HepG2 (cell line): ENCODE measurements around the gene PSMD2. TPM values are rescaled to one million over a fixed set of nuclear protein-coding genes. Genes with fewer than 3 reads are reported as not detected.

Experiments
- ATF1 ChIP-seq: IDR thresholded peaks from 2 replicates; pipeline ENCODE4 v1.6.1; 2016; ENCODE audit warnings: mild to moderate bottlenecking, control low read depth
- EHMT2 ChIP-seq: fragments of 200-600 bp; sonication (generic); IDR thresholded peaks from 2 replicates; pipeline ENCODE4 v1.7.0; 2017; ENCODE audit warnings: antibody characterized with exemption, low read depth, low read length, borderline replicate concordance
- HNF4A ChIP-seq: sonication (generic); formaldehyde crosslinking; IDR thresholded peaks from 2 replicates; pipeline ENCODE4 v1.4.0; 2020; ENCODE audit warnings: missing genetic modification reagents
- ZBTB38 ChIP-seq: sonication (generic); formaldehyde crosslinking; IDR thresholded peaks from 2 replicates; pipeline ENCODE4 v1.5.1; 2020; ENCODE audit warnings: mild to moderate bottlenecking, missing genetic modification reagents
- ZFP36 ChIP-seq: fragments of 150-350 bp; IDR thresholded peaks from 2 replicates; pipeline ENCODE4 v1.6.1; 2018; ENCODE audit warnings: borderline replicate concordance, low read length, low read depth; ENCODE audit not compliant: partially characterized antibody
- ZNF343 ChIP-seq: sonication (generic); formaldehyde crosslinking; IDR thresholded peaks from 2 replicates; pipeline ENCODE4 v1.4.0; 2020; ENCODE audit warnings: mild to moderate bottlenecking, missing genetic modification reagents
- ZSCAN12 ChIP-seq: sonication (generic); formaldehyde crosslinking; IDR thresholded peaks from 2 replicates; pipeline ENCODE4 v1.9.0; 2021; ENCODE audit warnings: mild to moderate bottlenecking, missing genetic modification reagents
- polyA plus RNA-seq, 8 experiments: library from polyadenylated mRNA; depleted of rRNA in 3 of 8; stranded (reverse) in 7 of 8; unstranded in 1 of 8; fragments of >200 nt; fragmentation: Illumina TruSeq in 4 of 8; extraction: Trizol in 4 of 8; gene quantifications; 2 replicates each; pipeline versions ENCODE4 v1.2.1 to v1.2.3, GENCODE V29; 2011 to 2016; ENCODE audit warnings: low read depth in 4 of 8, missing spikeins in 1 of 8, mixed read lengths in 1 of 8; ENCODE audit not compliant: insufficient read depth in 1 of 8
- total RNA-seq, 5 experiments: library from RNA; depleted of rRNA; stranded (reverse); fragments of >200 nt; fragmentation: Illumina TruSeq; extraction: Trizol; gene quantifications; 2 replicates each; pipeline ENCODE4 v1.2.3, GENCODE V29; 2016; ENCODE audit warnings: low read depth in 1 of 5
- TF ChIP-seq, protein P1 (sequence below): IDR thresholded peaks from 2 replicates; pipeline ENCODE4 v1.6.1; 2016; ENCODE audit warnings: low read depth
- TF ChIP-seq, protein P2 (sequence below): sonication (generic); formaldehyde crosslinking; IDR thresholded peaks from 2 replicates; pipeline ENCODE4 v1.4.0; 2020; ENCODE audit warnings: missing genetic modification reagents
- TF ChIP-seq, protein P3 (sequence below): sonication (generic); formaldehyde crosslinking; IDR thresholded peaks from 2 replicates; pipeline ENCODE4 v1.5.0; 2020; ENCODE audit warnings: mild to moderate bottlenecking, missing genetic modification reagents, borderline replicate concordance

Gene PSMD2
- total and polyA plus RNA-seq, 2 of the 13 experiments (the other 11 are each of a cell fraction or from before 2014, with no cell fraction given), result 125 to 200 TPM

DNA sequence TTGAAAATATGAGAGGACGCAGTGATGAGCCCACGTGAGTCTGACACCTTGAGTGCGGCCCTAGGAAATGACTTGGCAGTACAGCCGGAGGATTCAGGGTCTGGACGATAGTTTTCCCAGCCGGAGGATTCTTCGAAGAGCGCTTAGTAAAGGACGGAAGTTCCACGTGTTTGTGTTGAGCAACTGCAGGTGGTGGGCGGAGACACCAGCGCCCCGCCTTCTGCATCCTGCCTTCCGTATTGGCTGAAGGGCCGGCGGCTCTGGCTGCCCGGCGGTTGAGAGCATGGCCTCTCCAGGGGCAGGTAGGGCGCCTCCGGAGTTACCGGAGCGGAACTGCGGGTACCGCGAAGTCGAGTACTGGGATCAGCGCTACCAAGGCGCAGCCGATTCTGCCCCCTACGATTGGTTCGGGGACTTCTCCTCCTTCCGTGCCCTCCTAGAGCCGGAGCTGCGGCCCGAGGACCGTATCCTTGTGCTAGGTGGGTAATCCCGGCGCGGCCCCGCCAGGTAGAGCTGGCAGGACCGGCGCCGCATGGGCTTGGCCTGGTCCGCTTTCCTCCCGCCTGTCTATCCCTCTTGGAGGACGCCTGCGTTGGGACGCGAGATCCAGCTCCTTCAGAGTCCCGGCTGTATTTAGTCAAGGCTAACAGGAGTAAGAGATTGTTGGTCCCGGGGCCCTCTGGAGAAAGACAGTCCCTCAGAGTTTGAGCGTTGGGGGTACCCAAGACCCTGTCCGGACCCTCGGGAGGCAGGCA, 49.5 kb upstream of the PSMD2 start, which contains the start of gene EEF1AKMT4 (continued):
- TF ChIP-seq, protein P1, sequence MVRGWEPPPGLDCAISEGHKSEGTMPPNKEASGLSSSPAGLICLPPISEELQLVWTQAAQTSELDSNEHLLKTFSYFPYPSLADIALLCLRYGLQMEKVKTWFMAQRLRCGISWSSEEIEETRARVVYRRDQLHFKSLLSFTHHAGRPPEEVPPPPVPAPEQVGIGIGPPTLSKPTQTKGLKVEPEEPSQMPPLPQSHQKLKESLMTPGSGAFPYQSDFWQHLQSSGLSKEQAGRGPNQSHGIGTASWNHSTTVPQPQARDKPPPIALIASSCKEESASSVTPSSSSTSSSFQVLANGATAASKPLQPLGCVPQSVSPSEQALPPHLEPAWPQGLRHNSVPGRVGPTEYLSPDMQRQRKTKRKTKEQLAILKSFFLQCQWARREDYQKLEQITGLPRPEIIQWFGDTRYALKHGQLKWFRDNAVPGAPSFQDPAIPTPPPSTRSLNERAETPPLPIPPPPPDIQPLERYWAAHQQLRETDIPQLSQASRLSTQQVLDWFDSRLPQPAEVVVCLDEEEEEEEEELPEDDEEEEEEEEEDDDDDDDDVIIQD, result no peak
- TF ChIP-seq ZFP36 (no peak), ZSCAN12 (CRISPR knock-in tag) (no peak), ATF1 (CRISPR knock-in tag) (no peak), ZBTB38 (CRISPR knock-in tag) (no peak; the same call in 1 of the 2 replicates), HNF4A (CRISPR knock-in tag) (0 out of 2 replicates have a peak, but pooled peaks have one; percentile 5), EHMT2 (no peak), ZNF343 (CRISPR knock-in tag) (0 out of 2 replicates have a peak, but pooled peaks have one; percentile 1)
- TF ChIP-seq, protein P2, sequence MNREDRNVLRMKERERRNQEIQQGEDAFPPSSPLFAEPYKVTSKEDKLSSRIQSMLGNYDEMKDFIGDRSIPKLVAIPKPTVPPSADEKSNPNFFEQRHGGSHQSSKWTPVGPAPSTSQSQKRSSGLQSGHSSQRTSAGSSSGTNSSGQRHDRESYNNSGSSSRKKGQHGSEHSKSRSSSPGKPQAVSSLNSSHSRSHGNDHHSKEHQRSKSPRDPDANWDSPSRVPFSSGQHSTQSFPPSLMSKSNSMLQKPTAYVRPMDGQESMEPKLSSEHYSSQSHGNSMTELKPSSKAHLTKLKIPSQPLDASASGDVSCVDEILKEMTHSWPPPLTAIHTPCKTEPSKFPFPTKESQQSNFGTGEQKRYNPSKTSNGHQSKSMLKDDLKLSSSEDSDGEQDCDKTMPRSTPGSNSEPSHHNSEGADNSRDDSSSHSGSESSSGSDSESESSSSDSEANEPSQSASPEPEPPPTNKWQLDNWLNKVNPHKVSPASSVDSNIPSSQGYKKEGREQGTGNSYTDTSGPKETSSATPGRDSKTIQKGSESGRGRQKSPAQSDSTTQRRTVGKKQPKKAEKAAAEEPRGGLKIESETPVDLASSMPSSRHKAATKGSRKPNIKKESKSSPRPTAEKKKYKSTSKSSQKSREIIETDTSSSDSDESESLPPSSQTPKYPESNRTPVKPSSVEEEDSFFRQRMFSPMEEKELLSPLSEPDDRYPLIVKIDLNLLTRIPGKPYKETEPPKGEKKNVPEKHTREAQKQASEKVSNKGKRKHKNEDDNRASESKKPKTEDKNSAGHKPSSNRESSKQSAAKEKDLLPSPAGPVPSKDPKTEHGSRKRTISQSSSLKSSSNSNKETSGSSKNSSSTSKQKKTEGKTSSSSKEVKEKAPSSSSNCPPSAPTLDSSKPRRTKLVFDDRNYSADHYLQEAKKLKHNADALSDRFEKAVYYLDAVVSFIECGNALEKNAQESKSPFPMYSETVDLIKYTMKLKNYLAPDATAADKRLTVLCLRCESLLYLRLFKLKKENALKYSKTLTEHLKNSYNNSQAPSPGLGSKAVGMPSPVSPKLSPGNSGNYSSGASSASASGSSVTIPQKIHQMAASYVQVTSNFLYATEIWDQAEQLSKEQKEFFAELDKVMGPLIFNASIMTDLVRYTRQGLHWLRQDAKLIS (CRISPR knock-in tag), result no peak
- TF ChIP-seq, protein P3, sequence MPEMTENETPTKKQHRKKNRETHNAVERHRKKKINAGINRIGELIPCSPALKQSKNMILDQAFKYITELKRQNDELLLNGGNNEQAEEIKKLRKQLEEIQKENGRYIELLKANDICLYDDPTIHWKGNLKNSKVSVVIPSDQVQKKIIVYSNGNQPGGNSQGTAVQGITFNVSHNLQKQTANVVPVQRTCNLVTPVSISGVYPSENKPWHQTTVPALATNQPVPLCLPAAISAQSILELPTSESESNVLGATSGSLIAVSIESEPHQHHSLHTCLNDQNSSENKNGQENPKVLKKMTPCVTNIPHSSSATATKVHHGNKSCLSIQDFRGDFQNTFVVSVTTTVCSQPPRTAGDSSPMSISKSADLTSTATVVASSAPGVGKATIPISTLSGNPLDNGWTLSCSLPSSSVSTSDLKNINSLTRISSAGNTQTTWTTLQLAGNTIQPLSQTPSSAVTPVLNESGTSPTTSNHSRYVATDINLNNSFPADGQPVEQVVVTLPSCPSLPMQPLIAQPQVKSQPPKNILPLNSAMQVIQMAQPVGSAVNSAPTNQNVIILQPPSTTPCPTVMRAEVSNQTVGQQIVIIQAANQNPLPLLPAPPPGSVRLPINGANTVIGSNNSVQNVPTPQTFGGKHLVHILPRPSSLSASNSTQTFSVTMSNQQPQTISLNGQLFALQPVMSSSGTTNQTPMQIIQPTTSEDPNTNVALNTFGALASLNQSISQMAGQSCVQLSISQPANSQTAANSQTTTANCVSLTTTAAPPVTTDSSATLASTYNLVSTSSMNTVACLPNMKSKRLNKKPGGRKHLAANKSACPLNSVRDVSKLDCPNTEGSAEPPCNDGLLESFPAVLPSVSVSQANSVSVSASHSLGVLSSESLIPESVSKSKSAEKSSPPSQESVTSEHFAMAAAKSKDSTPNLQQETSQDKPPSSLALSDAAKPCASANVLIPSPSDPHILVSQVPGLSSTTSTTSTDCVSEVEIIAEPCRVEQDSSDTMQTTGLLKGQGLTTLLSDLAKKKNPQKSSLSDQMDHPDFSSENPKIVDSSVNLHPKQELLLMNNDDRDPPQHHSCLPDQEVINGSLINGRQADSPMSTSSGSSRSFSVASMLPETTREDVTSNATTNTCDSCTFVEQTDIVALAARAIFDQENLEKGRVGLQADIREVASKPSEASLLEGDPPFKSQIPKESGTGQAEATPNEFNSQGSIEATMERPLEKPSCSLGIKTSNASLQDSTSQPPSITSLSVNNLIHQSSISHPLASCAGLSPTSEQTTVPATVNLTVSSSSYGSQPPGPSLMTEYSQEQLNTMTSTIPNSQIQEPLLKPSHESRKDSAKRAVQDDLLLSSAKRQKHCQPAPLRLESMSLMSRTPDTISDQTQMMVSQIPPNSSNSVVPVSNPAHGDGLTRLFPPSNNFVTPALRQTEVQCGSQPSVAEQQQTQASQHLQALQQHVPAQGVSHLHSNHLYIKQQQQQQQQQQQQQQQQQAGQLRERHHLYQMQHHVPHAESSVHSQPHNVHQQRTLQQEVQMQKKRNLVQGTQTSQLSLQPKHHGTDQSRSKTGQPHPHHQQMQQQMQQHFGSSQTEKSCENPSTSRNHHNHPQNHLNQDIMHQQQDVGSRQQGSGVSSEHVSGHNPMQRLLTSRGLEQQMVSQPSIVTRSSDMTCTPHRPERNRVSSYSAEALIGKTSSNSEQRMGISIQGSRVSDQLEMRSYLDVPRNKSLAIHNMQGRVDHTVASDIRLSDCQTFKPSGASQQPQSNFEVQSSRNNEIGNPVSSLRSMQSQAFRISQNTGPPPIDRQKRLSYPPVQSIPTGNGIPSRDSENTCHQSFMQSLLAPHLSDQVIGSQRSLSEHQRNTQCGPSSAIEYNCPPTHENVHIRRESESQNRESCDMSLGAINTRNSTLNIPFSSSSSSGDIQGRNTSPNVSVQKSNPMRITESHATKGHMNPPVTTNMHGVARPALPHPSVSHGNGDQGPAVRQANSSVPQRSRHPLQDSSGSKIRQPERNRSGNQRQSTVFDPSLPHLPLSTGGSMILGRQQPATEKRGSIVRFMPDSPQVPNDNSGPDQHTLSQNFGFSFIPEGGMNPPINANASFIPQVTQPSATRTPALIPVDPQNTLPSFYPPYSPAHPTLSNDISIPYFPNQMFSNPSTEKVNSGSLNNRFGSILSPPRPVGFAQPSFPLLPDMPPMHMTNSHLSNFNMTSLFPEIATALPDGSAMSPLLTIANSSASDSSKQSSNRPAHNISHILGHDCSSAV (CRISPR knock-in tag), result no peak
